Aorta (tissue), 5 donors: ENCODE measurements around the gene ROPN1. TPM values are rescaled to one million over a fixed set of nuclear protein-coding genes. Genes with fewer than 3 reads are reported as not detected.
"Not testable (repeated sequence)": the region's sequence is repeated elsewhere in the genome, so short reads cannot be mapped to it uniquely, and the experiment has no call there.

Source experiments
- ATAC-seq: fragments of 200-7000 bp; cut with Tn5 transposase; one replicate; pipeline ENCODE4 v1.9.1; 2022; ENCODE audit warnings: moderate library complexity; ENCODE audit not compliant: low FRiP score
- DNase-seq, 2 donors: peaks; one replicate each; pipeline ENCODE4 v3.0.0-alpha.2; 2020
- H3K27ac ChIP-seq, 2 donors: one replicate each; pipeline ENCODE4 v1.5.1; 2013; ENCODE audit warnings: low read length in 2 of 2, mild to moderate bottlenecking in 2 of 2, moderate library complexity in 2 of 2, control low read depth in 1 of 2, inconsistent platforms in 1 of 2, low read depth in 1 of 2
- H3K27me3 ChIP-seq, 2 donors: one replicate each; pipeline ENCODE4 v1.6.1; 2013; ENCODE audit warnings: control low read depth in 1 of 2, low read length in 1 of 2, mild to moderate bottlenecking in 1 of 2, moderate library complexity in 1 of 2; ENCODE audit not compliant: insufficient read depth in 2 of 2, control insufficient read depth in 1 of 2
- H3K36me3 ChIP-seq, 2 donors: one replicate each; pipeline ENCODE4 v1.6.1; 2013; ENCODE audit warnings: control low read depth in 1 of 2, low read length in 1 of 2, mild to moderate bottlenecking in 1 of 2; ENCODE audit not compliant: insufficient read depth in 2 of 2, control insufficient read depth in 1 of 2
- H3K4me1 ChIP-seq, 2 donors: one replicate each; pipeline ENCODE4 v1.6.1; 2013; ENCODE audit warnings: low read length in 2 of 2, control low read depth in 1 of 2, mild to moderate bottlenecking in 1 of 2, moderate library complexity in 1 of 2; ENCODE audit not compliant: insufficient read depth in 2 of 2, control insufficient read depth in 1 of 2
- H3K4me3 ChIP-seq, 2 donors: one replicate each; pipeline ENCODE4 v1.5.1; 2013; ENCODE audit warnings: low read length in 2 of 2, control low read depth in 1 of 2, mild to moderate bottlenecking in 1 of 2
- H3K9me3 ChIP-seq: one replicate; pipeline ENCODE4 v1.6.1; 2013; ENCODE audit warnings: mild to moderate bottlenecking, low read length; ENCODE audit not compliant: control insufficient read depth
- WGBS, 2 donors: extraction: QIAGEN DNeasy Blood & Tissue Kit; methylation state at CpG; one replicate each; pipeline ENCODE4 v1.1.7; 2013; 5-methylcytosine and 5-hydroxymethylcytosine counted together
- intact Hi-C, 2 donors: fragments of 100-400 bp; cut with DNase I; formaldehyde crosslinking; loops; one replicate each; pipeline versions ENCODE4 v1.14.2 to v1.15.0; 2022
- polyA plus RNA-seq, 2 donors: library from polyadenylated mRNA; stranded (reverse); fragments of 200-250 nt; gene quantifications; one replicate each; pipeline ENCODE4 v1.2.3, GENCODE V29; 2013
- total RNA-seq, 2 donors: library from RNA; stranded (reverse); fragmentation: NEBNext Ultra II Directional; extraction: Animal tissue kit (Norgen Biotek cat#: 25700); gene quantifications; one replicate each; pipeline ENCODE4 v1.2.1, GENCODE V29; 2021
- donor health status: healthy with polysubstance abuse.
- donor health status: Bipolar disorder and iron deficiency.
- donor health status: DM: no; HTN: no; CAD: no.
- donor health status: DM: no; HTN: no; CAD: no.
- donor health status: DM: yes; HTN: yes; CAD: no.

Gene ROPN1
- total and polyA plus RNA-seq, 4 donors, result not detected

DNA sequence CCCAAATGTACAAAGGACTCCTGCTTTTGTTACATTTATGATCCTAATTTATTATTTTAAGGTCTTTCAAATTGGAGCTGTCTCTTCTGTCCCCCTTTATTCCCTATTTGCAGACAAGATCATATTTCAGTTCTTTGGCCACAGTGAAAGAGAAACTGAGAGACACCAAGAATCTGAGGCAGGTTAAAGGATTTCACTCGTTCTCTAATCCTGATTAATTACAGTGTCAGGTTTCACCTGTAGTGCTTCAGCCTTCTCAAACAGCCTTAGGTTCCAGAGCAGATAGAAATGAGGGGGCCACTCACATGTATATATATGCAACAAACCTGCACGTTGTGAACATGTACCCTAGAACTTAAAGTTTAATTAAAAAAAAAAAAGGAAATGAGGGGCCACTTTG lies 24.7 kb downstream of the ROPN1 start:
- H3K4me1 ChIP-seq, ATAC-seq, DNase-seq, H3K36me3 ChIP-seq, H3K27me3 ChIP-seq, H3K9me3 ChIP-seq, H3K4me3 ChIP-seq, H3K27ac ChIP-seq, intact Hi-C loops: not testable (repeated sequence)
- 52 to 55% methylated on average over 2 of the region's 2 CpGs for WGBS, 2 donors

DNA sequence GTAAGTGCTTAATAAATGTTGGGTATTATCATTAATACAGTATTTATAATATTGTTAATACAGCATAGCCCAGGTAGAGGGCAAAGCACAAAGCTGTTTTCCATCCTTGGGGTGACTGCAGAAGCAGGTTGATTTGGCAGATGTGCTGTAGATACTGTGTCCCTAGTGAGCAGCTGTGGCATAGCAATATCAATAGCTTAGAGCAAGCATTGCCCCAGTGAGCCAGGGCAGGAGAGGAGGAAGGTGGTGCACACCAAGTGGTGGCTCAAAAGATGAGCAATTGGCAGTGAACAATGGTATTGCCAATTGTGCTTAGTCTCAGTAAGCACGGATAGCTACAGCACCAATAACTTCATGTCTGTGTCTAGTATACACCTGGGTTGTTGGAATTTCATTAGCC lies 25.1 kb downstream of the ROPN1 start:
- intact Hi-C loops, DNase-seq: not testable (repeated sequence)
- 87 to 90% methylated on average over 1 of the region's 1 CpG for WGBS, 2 donors

DNA sequence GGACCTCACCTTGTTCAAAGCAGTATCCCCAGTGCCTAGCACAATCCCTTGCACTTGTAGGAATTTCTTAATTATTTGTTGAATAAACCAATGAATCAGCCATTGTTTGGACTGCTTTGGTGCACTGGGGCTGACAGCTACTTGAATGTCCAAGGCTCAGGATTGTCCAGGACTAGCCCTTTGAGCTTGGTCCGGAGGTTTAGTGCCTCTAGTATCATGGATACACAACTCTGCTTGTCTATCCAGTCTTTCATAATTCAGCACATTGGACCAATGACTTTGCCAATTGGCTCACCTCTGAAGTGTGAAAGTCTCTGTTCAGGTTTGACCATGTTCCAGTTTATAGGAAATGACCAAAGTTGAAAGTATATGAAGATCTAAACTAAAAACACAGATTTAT lies 27.1 kb downstream of the ROPN1 start:
- H3K9me3 ChIP-seq, ATAC-seq, H3K27ac ChIP-seq, H3K4me3 ChIP-seq, intact Hi-C loops, H3K27me3 ChIP-seq, H3K4me1 ChIP-seq, DNase-seq, H3K36me3 ChIP-seq: not testable (repeated sequence)
- 86 to 91% methylated on average over 1 of the region's 1 CpG for WGBS, 2 donors

More for the DNA sequence above, 25.1 kb downstream of the ROPN1 start:
- H3K36me3 ChIP-seq, H3K27ac ChIP-seq, H3K4me3 ChIP-seq, H3K4me1 ChIP-seq, ATAC-seq, H3K27me3 ChIP-seq, H3K9me3 ChIP-seq: not testable (repeated sequence)

DNA sequence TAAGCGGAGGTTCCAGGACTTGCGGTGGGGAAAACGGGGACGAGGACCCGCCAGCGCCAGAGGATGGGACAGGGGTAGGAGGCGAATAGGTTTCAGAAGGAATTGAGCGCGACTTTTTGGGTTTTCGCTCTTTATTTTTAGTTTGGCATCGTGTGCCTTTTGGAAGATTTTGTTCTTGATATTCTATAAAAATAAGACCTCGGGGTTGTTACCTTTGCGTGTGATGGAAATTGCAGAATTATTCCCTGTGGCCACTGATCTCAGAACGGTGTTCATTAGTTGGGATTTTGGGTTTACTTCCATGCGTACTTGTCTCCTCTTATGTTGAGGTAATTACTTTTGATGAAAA lies 30.4 kb downstream of the ROPN1 start:
- no peaks in the 10 kb centered on the region for H3K4me1 ChIP-seq
- H3K9me3 ChIP-seq, result no peaks in the 10 kb centered on the region
- 2 to 3% methylated on average over 15 of the region's 15 CpGs for WGBS, 2 donors
- peak overlapping the region; percentile 75 to 81 for H3K4me3 ChIP-seq
- no peak for ATAC-seq
- no peak for DNase-seq
- no peaks in the 10 kb centered on the region for H3K36me3 ChIP-seq
- H3K27ac ChIP-seq, result peak overlapping the region in 1 of 2 donors; percentile 14
- intact Hi-C loops, result no loop called here
- no peaks in the 10 kb centered on the region for H3K27me3 ChIP-seq

DNA sequence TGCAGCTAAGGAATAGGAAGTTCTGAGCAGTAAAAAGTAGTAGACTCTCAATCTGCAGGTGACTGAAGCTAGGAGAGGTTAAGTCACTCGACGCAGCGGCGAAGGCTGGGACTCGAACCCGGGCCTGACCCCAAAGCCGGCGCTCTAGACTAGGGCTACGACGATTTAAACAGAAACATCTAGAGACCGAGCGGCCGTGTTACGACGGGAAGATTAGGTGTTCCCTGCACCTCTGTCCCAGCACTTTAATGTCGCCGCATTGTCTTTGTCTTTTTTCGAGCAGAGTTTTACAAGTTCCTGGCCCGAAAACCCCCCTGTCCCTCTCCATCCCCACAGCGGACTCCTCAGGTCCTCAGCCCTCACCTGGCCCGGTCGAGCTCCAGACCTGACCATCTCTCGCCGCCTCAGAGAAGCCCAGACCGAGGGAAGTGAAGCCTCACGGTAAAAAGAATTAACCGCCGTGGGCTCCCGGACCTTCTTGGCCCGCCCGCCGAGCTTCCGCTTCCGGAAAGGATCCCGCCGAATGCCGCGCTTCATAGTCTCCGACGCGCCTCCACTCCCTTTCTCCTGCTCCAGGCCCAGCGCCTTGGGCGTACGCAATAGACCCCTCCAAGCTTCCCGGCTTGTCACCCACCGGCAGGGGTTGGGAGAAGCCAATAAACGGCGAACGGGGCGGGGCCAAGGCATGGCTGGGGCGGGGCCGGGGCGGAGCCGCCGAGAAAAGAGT lies 31.0 kb downstream of the ROPN1 start, which contains the start of gene CCDC14:
Gene CCDC14, minus strand, starts transcription at position 449 of the 727 bp plus-strand sequence. Its CDS starts 56 bp downstream, at position 393.
- Histone ChIP-seq H3K4me1 (no peaks in the 10 kb centered on the region), H3K27me3 (no peaks in the 10 kb centered on the region), H3K9me3 (no peaks in the 10 kb centered on the region), H3K27ac (peak within 1 kb of the TSS in 1 of 2 donors; percentile 85), H3K36me3 (no peaks in the 10 kb centered on the region), H3K4me3 (peak within 1 kb of the TSS; percentile 75 to 81)
- ATAC-seq, result peak; percentile 98
- DNase-seq, result peak; percentile 96 to 98
- intact Hi-C loops, result no loop called here
- 0% methylated on average over 54 to 55 of the region's 55 CpGs for WGBS, 2 donors

DNA sequence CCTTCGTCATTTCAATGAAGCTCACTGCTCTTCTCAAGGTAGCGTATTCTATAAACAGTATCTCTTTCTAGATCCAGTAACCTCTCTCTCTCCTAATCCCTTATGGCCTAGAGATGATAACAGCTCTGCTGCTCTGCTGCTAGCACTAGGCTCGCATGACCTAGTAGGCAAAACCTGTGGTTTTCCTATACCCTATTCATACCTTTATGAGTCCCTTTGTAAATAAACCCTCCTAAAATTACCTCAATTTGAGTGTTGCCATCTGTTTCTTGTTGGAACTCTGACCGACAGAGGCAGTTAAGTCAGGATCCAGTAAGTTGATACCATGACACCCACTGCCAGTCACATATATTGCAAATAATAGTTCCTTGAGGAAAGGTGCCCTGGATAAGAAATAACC lies 38.2 kb downstream of the ROPN1 start:
- Histone ChIP-seq H3K4me1 (no peaks in the 10 kb centered on the region), H3K4me3 (no peak overlapping the region), H3K27ac (no peak overlapping the region), H3K9me3 (no peaks in the 10 kb centered on the region), H3K36me3 (peaks cover 0 to 8% of the 10 kb centered on the region in 2 donors), H3K27me3 (no peaks in the 10 kb centered on the region)
- DNase-seq (no peak), ATAC-seq (no peak)
- WGBS, 2 donors, result 91 to 97% methylated on average over 4 of the region's 4 CpGs
- intact Hi-C loops, result no loop called here

DNA sequence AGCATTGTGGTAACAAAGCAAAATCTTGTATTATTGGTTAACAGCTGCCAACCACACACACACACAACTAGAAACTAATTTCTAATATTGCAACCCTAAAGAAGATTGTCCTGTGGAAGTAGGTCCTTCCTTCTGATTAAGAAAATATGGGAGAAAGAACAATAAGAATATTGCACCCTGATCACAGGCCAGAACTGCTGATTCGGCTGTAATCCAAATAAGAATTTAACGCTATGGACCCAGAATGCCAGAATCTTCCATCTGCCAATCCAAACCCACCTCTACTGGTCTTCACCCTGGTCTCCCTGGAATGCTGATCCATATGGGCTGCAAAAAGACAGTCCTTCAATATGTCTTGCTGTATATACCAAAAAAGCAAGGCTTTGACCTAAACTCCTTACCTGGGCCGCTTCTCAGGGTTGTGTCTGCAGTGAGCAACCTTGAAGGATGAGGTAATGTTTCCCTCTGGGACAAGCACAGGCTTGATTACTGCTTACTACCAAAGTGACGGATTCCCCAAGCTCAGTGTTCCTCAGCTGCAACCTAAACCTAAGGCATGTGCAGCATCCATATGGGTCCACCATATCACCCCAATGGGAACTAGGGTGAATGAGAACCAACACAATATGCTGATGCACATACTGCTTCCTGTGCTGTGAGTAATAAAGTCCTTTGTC lies 38.9 kb downstream of the ROPN1 start:
- Histone ChIP-seq H3K4me1 (no peaks in the 10 kb centered on the region), H3K27me3 (no peaks in the 10 kb centered on the region), H3K9me3 (no peaks in the 10 kb centered on the region), H3K27ac (no peak overlapping the region), H3K36me3 (peaks cover 0 to 8% of the 10 kb centered on the region in 2 donors), H3K4me3 (no peak overlapping the region)
- ATAC-seq (no peak), DNase-seq (no peak)
- intact Hi-C loops, result no loop called here
- 95 to 96% methylated on average over 4 of the region's 4 CpGs for WGBS, 2 donors

DNA sequence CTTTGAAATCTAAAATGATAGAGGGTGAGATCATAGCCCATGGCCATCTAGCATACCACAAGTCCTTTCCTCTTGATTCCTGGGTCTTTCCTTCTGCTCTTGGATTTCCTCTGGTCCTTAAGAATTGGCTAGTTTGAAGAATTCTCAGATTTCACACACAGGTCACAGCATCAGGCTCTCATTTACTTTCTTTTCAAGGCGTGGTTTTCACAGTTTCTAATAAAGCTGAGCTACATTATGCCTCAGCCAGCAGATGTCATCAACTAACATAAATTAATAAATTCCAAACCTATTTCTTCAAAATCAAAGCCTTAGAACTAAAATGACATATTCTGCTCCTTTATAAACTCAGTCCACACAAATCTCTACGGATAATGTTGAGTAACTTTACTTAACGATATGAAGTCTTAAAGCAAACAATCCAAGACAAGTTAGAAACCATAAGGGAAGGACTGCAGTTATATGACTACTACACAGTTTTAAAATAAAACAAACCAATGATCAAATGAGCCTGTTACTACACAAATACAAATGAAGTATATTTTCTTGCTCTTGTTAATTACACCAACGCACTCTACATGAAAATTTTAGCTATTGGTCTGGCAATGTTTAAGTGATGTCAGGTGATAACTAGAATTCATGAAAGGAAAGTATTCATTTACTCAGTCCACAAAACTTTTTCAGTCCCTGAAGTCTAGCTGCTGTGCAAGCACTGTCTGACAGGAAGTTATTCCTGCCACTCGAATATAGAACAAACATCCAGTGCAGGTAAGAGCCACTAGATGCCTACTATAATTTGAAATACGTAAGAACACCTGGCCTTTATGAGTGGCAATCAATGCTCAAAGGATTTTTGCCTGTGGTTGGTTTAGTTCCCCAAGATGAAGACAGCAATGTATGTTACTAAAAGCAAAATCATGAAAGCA lies 40.1 kb downstream of the ROPN1 start:
- Histone ChIP-seq H3K27me3 (no peaks in the 10 kb centered on the region), H3K4me3 (no peak overlapping the region), H3K9me3 (no peaks in the 10 kb centered on the region), H3K4me1 (no peaks in the 10 kb centered on the region), H3K36me3 (peaks cover 0 to 8% of the 10 kb centered on the region in 2 donors), H3K27ac (no peak overlapping the region)
- ATAC-seq (no peak), DNase-seq (no peak)
- 68 to 79% methylated on average over 6 of the region's 6 CpGs for WGBS, 2 donors
- intact Hi-C loops, result no loop called here
